Mesodermal cell (in vitro differentiated cells): ENCODE data around the gene MPZ. TPM values are rescaled to one million over a fixed set of nuclear protein-coding genes. Genes with fewer than 3 reads are reported as not detected.

Experiments used
- H3K27ac ChIP-seq: 2 replicates; pipeline ENCODE4 v1.7.0; 2013; ENCODE audit warnings: mild to moderate bottlenecking, low read depth, low read length, moderate library complexity; ENCODE audit not compliant: severe bottlenecking
- H3K36me3 ChIP-seq: 2 replicates; pipeline ENCODE4 v1.7.1; 2013; ENCODE audit warnings: mild to moderate bottlenecking, low read length, moderate library complexity; ENCODE audit not compliant: control insufficient read depth, insufficient read depth
- H3K4me1 ChIP-seq: one replicate; pipeline ENCODE4 v1.7.1; 2013; ENCODE audit warnings: mild to moderate bottlenecking, low read length; ENCODE audit not compliant: insufficient read depth, control insufficient read depth, poor library complexity, severe bottlenecking
- H3K4me3 ChIP-seq: 2 replicates; pipeline ENCODE4 v1.7.0; 2013; ENCODE audit warnings: low read length, control low read depth, mild to moderate bottlenecking; ENCODE audit not compliant: insufficient read depth, poor library complexity, severe bottlenecking; ENCODE audit errors: extremely low read depth
- H3K9me3 ChIP-seq: 2 replicates; pipeline ENCODE4 v1.7.1; 2013; ENCODE audit warnings: mild to moderate bottlenecking, low read length, moderate library complexity; ENCODE audit not compliant: control insufficient read depth
- WGBS, 2 experiments: methylation state at CpG; one replicate each; pipeline ENCODE4 v1.1.5; 2013; ENCODE audit warnings: missing lambda C conversion rate in 2 of 2; ENCODE audit not compliant: insufficient coverage in 2 of 2; 5-methylcytosine and 5-hydroxymethylcytosine counted together
- polyA plus RNA-seq, 2 experiments: library from polyadenylated mRNA; stranded (reverse); fragments of 50-300 nt; gene quantifications; one replicate each; pipeline ENCODE4 v1.2.3, GENCODE V29; 2013

The MPZ gene
- polyA plus RNA-seq (2013, experiment 1 of 2) = 7.8 TPM
- polyA plus RNA-seq (2013, experiment 2 of 2) = 8.1 TPM

DNA sequence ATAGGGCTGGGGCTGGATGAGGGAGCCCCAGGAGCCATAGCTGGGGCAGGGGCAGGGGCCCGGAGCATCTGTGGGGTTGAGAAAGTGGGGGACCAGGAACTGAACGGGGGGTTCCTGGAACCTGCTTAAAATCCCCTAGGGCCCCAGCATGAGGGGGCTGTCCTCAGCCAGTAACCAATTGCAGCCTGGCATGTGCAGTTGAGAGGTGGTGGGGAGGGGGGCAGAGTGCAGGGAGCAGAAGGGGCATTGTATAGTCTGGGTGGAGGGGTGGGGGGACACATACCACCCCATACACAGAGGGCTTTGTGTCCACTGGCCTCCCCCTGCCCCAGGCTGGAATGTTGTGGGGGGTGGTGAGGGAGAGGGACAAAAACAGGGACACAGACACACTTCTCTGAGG is at the start of gene MPZ:
MPZ (minus strand) TSS at position 101 of the 400 bp plus-strand sequence; CDS start at position 38, 63 bp downstream.
- 56% methylated on average over 2 of the region's 2 CpGs; no CpG with 5 or more reads in 1 of the 2 experiments for WGBS, 2 experiments
- no peaks in the 10 kb centered on the region for H3K36me3 ChIP-seq
- peak within 1 kb of the TSS; percentile 5 for H3K27ac ChIP-seq
- H3K4me3 ChIP-seq = no peak within 1 kb of the TSS
- no peaks in the 10 kb centered on the region for H3K9me3 ChIP-seq
- H3K4me1 ChIP-seq = peaks cover 6% of the 10 kb centered on the region

DNA sequence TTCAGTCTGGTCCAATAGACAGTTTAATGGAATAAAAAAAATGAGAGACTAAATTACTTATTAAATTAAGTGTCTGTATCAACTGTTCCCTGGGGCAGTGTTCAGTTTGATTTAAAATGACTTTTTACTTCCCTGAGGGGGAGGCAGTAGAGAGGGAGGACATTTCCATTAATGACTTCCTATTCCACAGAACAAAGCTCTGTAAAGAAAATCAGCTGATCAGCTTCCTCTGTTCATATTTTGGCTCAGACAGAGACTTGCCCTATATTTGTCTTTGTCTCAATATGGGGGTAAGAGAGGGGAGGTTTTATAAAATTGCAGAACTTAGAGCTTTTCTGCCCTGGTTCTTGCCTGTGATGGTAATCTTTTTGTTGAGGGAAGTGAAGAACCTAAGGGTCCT is 49.5 kb upstream of the MPZ start:
- no peaks in the 10 kb centered on the region for H3K4me1 ChIP-seq
- no peak overlapping the region for H3K4me3 ChIP-seq
- no peaks in the 10 kb centered on the region for H3K9me3 ChIP-seq
- peaks cover 51% of the 10 kb centered on the region for H3K36me3 ChIP-seq
- H3K27ac ChIP-seq = peak overlapping the region; percentile 16

DNA sequence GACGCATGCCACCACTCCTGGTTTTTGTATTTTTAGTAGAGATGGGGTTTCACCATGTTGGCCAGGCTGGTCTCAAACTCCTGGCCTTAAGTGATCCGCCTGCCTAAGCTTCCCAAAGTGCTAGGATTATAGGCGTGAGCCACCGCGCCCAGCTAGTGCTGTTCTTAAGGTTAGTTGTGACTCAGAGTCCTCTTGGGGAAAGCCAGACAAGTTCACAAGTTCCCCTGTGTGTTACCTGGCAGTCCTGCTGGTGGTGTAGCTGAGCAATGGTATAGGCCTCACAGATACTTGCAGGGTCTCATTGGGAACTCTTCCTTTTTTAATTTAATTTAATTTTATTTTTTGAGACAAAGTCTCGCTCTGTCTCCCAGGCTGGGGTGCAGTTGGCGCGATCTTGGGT is 47.3 kb upstream of the MPZ start:
- Histone ChIP-seq H3K36me3 (peaks cover 50% of the 10 kb centered on the region), H3K27ac (no peak overlapping the region), H3K4me3 (no peak overlapping the region), H3K9me3 (no peaks in the 10 kb centered on the region), H3K4me1 (no peaks in the 10 kb centered on the region)
- WGBS, 2 experiments = 94 to 100% methylated on average over 7 to 8 of the region's 8 CpGs

DNA sequence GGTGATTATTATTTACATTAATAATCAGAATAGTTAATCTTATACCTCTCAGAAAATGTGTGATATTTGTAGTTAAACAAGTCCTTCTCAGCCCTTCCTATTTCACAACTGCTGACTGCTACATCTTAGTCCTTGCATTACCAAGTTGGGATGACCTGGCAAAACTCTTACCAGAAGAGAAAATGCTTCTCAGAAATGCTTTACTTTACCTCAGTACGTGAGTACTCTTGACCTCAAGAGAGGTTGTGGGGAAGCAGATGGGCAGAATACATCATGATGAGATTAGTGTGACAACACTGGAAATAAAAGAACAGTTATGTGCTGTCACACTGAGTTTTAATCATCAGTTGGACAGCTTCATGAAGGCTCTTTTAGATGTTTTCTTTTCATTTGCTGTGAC is 41.7 kb upstream of the MPZ start:
- WGBS, 2 experiments = 83 to 100% methylated on average over 1 of the region's 1 CpG

DNA sequence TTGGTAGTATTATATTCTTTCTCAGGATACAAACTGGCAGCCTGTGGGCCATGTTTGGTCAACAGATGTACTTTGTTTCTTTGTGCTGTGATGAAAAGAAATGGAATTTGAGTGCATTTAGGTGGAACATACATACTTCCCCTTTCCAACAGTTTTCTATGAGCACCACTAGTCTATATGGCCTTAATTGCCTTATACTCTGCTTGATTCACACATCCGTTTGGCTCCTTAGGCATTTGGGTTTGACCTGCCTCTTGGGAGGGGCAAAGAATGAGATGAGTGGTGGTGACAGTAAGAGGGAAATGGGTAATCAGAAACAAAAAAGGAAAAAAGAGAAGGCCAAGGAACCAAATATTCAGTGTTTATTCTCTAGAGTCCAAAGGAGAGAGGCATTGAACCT is 40.9 kb upstream of the MPZ start:
- Histone ChIP-seq H3K27ac (no peak overlapping the region), H3K36me3 (peaks cover 41% of the 10 kb centered on the region), H3K9me3 (no peaks in the 10 kb centered on the region), H3K4me3 (no peak overlapping the region), H3K4me1 (no peaks in the 10 kb centered on the region)
- WGBS, 2 experiments = 100% methylated on average over 1 of the region's 1 CpG

More for the DNA sequence above, 41.7 kb upstream of the MPZ start:
- Histone ChIP-seq H3K36me3 (peaks cover 39% of the 10 kb centered on the region), H3K4me3 (no peak overlapping the region), H3K9me3 (no peaks in the 10 kb centered on the region), H3K27ac (no peak overlapping the region), H3K4me1 (no peaks in the 10 kb centered on the region)

DNA sequence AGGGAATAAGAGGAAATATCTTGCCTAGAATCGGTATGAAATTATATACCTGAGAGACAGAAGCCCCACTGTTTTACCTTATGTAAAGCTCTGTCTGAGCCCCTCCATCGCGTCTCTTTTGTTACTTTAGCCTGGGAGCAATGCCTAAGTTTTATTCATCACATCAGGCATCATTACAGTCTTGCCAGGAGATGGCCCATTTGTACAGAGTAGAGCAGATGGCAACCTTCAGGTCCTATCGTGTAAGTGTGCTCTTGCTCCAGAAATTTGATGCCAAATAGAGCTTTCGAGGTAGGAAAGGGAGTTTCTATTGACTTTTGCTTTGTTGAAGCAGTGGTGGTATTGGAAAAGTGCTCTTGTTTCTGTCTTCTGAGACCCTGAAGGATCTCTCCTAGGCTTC is 33.1 kb upstream of the MPZ start:
- Histone ChIP-seq H3K4me3 (no peak overlapping the region), H3K4me1 (no peaks in the 10 kb centered on the region), H3K9me3 (no peaks in the 10 kb centered on the region), H3K27ac (no peak overlapping the region), H3K36me3 (peaks cover 65% of the 10 kb centered on the region)
- WGBS, 2 experiments = 94 to 95% methylated on average over 5 of the region's 5 CpGs

DNA sequence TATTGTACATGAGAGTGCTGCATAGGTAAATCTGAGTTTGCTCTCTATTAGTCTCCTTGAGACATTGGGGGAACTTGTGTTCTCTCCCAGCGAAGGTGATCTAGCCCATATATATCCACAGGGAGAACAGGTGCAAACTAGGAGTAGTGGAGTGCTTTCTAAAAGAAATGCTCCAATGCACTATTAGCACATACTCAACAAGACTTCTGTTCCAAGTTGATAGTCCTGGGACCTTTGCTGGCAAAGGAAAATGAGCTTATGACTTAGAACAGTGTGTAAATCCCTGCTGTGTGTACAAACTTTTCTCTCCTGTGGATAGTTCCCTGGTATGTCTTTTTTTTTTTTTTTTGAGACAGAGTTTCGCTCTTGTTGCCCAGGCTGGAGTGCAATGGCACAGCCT is 32.4 kb upstream of the MPZ start:
- no peak overlapping the region for H3K4me3 ChIP-seq
- peaks cover 71% of the 10 kb centered on the region for H3K36me3 ChIP-seq
- WGBS, 2 experiments = 100% methylated on average over 1 of the region's 2 CpGs; no CpG with 5 or more reads in 1 of the 2 experiments
- H3K9me3 ChIP-seq = no peaks in the 10 kb centered on the region
- no peak overlapping the region for H3K27ac ChIP-seq
- no peaks in the 10 kb centered on the region for H3K4me1 ChIP-seq

DNA sequence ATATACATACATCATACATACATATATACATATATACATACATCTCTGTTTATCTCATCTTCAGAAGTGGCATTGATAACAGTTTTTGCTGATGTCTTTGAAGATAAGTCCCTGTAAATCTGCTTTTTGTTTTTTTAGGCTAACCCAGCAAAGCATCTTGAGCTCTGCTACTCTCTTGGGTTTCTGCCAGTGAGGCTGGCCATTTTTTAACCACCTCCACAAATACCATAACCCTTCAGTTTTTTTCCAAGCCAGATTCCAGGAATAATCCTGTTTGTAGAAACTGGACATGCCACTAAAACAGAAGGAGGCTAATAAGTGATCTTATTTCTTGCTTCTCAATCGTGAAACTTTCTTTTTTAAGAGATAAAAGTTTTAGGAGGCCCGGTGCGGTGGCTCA is 26.0 kb upstream of the MPZ start:
- Histone ChIP-seq H3K9me3 (no peaks in the 10 kb centered on the region), H3K36me3 (peaks cover 79% of the 10 kb centered on the region), H3K4me3 (no peak overlapping the region), H3K27ac (no peak overlapping the region), H3K4me1 (no peaks in the 10 kb centered on the region)
- 94 to 96% methylated on average over 3 of the region's 3 CpGs for WGBS, 2 experiments

DNA sequence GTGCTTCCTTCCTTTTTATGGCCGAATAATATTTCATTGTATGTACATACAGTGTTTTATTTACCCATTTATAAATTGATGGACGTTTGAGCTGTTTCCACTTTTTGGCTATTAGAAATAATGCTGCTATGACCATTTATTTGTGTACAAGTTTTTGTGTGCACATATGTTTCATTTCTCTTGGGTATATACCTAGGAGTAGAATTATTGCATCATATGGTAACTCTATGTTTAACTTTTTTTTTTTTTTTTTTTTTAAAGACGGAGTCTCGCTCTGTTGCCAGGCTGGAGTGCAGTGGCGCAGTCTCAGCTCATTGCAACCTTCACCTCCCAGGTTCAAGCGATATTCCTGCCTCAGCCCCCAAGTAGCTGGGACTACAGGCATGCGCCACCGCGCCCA is 23.4 kb upstream of the MPZ start:
- H3K36me3 ChIP-seq = peaks cover 84% of the 10 kb centered on the region

DNA sequence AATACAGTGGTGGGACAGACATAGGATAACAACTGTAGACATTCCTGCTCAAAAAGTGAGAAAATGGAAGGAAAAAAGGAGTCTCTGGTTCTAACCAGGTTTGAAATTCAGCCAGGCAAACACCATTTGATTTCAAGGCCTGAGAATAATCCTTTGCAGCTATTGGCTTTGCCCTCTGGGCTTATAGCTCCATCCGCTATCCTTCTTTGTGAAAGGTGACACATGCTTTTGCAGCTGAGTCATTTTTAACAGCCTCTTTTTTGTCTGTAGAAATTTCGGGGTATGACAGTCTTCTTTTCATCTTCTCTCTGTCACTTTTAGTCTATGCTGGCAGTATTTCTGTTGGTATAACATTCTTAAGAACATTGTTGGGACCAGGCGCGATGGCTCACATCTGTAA is 20.6 kb upstream of the MPZ start:
- Histone ChIP-seq H3K4me1 (no peaks in the 10 kb centered on the region), H3K27ac (no peak overlapping the region), H3K36me3 (peaks cover 85% of the 10 kb centered on the region), H3K4me3 (no peak overlapping the region), H3K9me3 (no peaks in the 10 kb centered on the region)
- 93 to 97% methylated on average over 3 to 4 of the region's 4 CpGs for WGBS, 2 experiments

More for the DNA sequence above, 23.4 kb upstream of the MPZ start:
- no peak overlapping the region for H3K4me3 ChIP-seq
- 93 to 97% methylated on average over 6 to 7 of the region's 9 CpGs for WGBS, 2 experiments
- H3K9me3 ChIP-seq = no peaks in the 10 kb centered on the region
- no peaks in the 10 kb centered on the region for H3K4me1 ChIP-seq
- no peak overlapping the region for H3K27ac ChIP-seq

DNA sequence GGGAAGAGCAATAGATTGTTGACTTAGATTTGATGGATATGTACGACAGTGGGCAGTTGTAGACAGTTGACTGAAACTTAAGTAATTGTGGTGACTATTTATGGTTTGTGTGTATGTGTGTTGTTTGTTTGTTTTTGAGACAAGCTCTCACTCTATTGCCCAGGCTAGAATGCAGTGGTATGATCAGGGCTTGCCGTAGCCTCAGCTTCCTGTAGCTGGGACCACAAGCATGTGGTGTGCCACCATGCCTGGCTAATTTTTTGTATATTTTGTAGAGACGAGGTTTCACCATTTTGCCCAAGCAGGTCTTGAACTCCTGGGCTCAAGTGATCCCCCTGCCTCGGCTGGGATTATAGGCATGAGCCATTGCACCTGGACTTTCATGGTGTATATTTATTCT is 14.3 kb upstream of the MPZ start:
- H3K9me3 ChIP-seq = no peaks in the 10 kb centered on the region
- no peak overlapping the region for H3K4me3 ChIP-seq
- 94 to 100% methylated on average over 2 to 4 of the region's 4 CpGs for WGBS, 2 experiments
- H3K4me1 ChIP-seq = no peaks in the 10 kb centered on the region
- H3K27ac ChIP-seq = no peak overlapping the region
- peaks cover 54% of the 10 kb centered on the region for H3K36me3 ChIP-seq
